Measurements from ENCODE around the gene FOXL2NB.

GRCh38 chr3:138972941-138973340 lies 25.9 kb downstream of the FOXL2NB start:
- TF ChIP-seq CTCF (IDR thresholded peaks at IDR 0.05) (no peak), POLR2A (IDR thresholded peaks at IDR 0.05) (no peak)
